Measurements from ENCODE around the gene SMIM14.

The SMIM14 gene

GRCh38 chr4:39502019-39502663 is 136.5 kb downstream of the SMIM14 start:
- H3K9me3 ChIP-seq (ENCODE audit: control insufficient read depth, low read length): no peaks in the 10 kb centered on the region
- no peaks in the 10 kb centered on the region for H3K4me1 ChIP-seq (ENCODE audit: control insufficient read depth, insufficient read depth, low read length, poor library complexity, severe bottlenecking)
- H3K36me3 ChIP-seq (ENCODE audit: control insufficient read depth, insufficient read depth, low read length): peaks cover 81% of the 10 kb centered on the region
- no peak overlapping the region for H3K27ac ChIP-seq (ENCODE audit: low read depth, low read length, severe bottlenecking)
- H3K4me3 ChIP-seq (ENCODE audit: extremely low read depth, insufficient read depth, low read length, poor library complexity, severe bottlenecking): no peak overlapping the region

GRCh38 chr4:39498727-39499020 is 140.0 kb downstream of the SMIM14 start:
- Histone ChIP-seq H3K4me1 (ENCODE audit: control insufficient read depth, insufficient read depth, low read length, poor library complexity, severe bottlenecking) (no peaks in the 10 kb centered on the region), H3K27ac (ENCODE audit: low read depth, low read length, severe bottlenecking) (no peak overlapping the region), H3K9me3 (ENCODE audit: control insufficient read depth, low read length) (no peaks in the 10 kb centered on the region), H3K4me3 (ENCODE audit: extremely low read depth, insufficient read depth, low read length, poor library complexity, severe bottlenecking) (no peak overlapping the region), H3K36me3 (ENCODE audit: control insufficient read depth, insufficient read depth, low read length) (peaks cover 48% of the 10 kb centered on the region)

- no peak overlapping the region for H3K27ac ChIP-seq (ENCODE audit: low read depth, low read length, severe bottlenecking)
- 83% methylated on average over 1 of the region's 1 CpG; no CpG with 5 or more reads in 1 of the 2 experiments for WGBS, 2 experiments (ENCODE audit: insufficient coverage in 2 of 2)
- H3K9me3 ChIP-seq (ENCODE audit: control insufficient read depth, low read length): no peaks in the 10 kb centered on the region
- H3K36me3 ChIP-seq (ENCODE audit: control insufficient read depth, insufficient read depth, low read length): peaks cover 42% of the 10 kb centered on the region
- H3K4me1 ChIP-seq (ENCODE audit: control insufficient read depth, insufficient read depth, low read length, poor library complexity, severe bottlenecking): no peaks in the 10 kb centered on the region
- no peak overlapping the region for H3K4me3 ChIP-seq (ENCODE audit: extremely low read depth, insufficient read depth, low read length, poor library complexity, severe bottlenecking)
These were observed 140.5 kb downstream of the SMIM14 start for GRCh38 chr4:39497909-39498726.

Measured in mesodermal cell (in vitro differentiated cells).